K562 (cell line): ENCODE measurements around the gene MRPL44. TPM values are rescaled to one million over a fixed set of nuclear protein-coding genes. Genes with fewer than 3 reads are reported as not detected.

Experiments
- ATAC-seq: fragments of 200-7000 bp; cut with Tn5 transposase; 3 replicates; pipeline ENCODE4 v1.9.1; 2020; ENCODE audit warnings: moderate library complexity
- BruUV-seq: library from RNA; stranded (reverse); fragments of 400-500 nt; replicated peaks from 2 replicates; lab custom pipeline; 2021; lab: Mats Ljungman, UMichigan
- CTCF ChIA-PET: fragments of 300-600 bp; formaldehyde crosslinking; extraction: SDS; loops from one replicate; lab custom pipeline; 2021; ENCODE audit warnings: low intra/inter-chr PET ratio; lab: Yijun Ruan, JAX
- POLR2A ChIA-PET: fragments of 300-600, 350-650 bp; sonication (Branson Sonifier 250); formaldehyde crosslinking; extraction: SDS; loops from one replicate; lab custom pipeline; 2021; ENCODE audit warnings: antibody characterized with exemption, inconsistent platforms; lab: Yijun Ruan, JAX
- DNase-seq, 4 experiments: peaks; one replicate each; pipeline versions ENCODE4 v3.0.0 to v3.0.0-alpha.2; 2011 to 2018; ENCODE audit warnings: low spot score in 3 of 4, mixed read lengths in 3 of 4; ENCODE audit errors: extremely low read depth in 1 of 4
- FAIRE-seq: peaks from 2 replicates; lab custom pipeline; 2011; peaks lifted over from hg19 to GRCh38; lab: Jason Lieb, UNC
- H2AFZ ChIP-seq: 2 replicates; pipeline ENCODE4 v1.6.0; 2011; ENCODE audit warnings: low read depth, low read length, control low read depth, inconsistent platforms
- H3K27ac ChIP-seq: fragments of 200-600 bp; 3 replicates; pipeline ENCODE4 v1.8.0; 2011; ENCODE audit warnings: low read depth, mild to moderate bottlenecking, control low read depth, inconsistent platforms, low read length, moderate library complexity, mixed read lengths; ENCODE audit errors: extremely low read depth
- H3K27me3 ChIP-seq, 2 experiments: fragments of 300-600 bp in 1 of 2; 2 replicates in 1 of 2; 3 replicates in 1 of 2; pipeline versions ENCODE4 v1.6.0 to v1.8.0; 2011; ENCODE audit warnings: inconsistent platforms in 2 of 2, low read length in 2 of 2, mild to moderate bottlenecking in 1 of 2, mixed read lengths in 1 of 2, moderate library complexity in 1 of 2; ENCODE audit not compliant: control insufficient read depth in 2 of 2, insufficient read depth in 2 of 2
- H3K36me3 ChIP-seq: fragments of 300-600 bp; 3 replicates; pipeline ENCODE4 v1.8.0; 2011; ENCODE audit warnings: mild to moderate bottlenecking, low read length, inconsistent platforms; ENCODE audit not compliant: control insufficient read depth, insufficient read depth
- H3K4me1 ChIP-seq, 2 experiments: fragments of 200-600 bp in 1 of 2; replicated peaks in 1 of 2; 2 replicates in 1 of 2; 3 replicates in 1 of 2; pipeline versions ENCODE4 v1.5.1 to v1.8.0; 2011; ENCODE audit warnings: inconsistent platforms in 2 of 2, low read length in 2 of 2, mild to moderate bottlenecking in 1 of 2, mixed read lengths in 1 of 2, moderate library complexity in 1 of 2; ENCODE audit not compliant: control insufficient read depth in 2 of 2, insufficient read depth in 2 of 2
- H3K4me2 ChIP-seq: 2 replicates; pipeline ENCODE4 v1.6.1; 2011; ENCODE audit warnings: low read length, control low read depth, inconsistent platforms, mixed read lengths; ENCODE audit not compliant: insufficient read depth
- H3K4me3 ChIP-seq: fragments of 200-600 bp; sonication (generic), shearing (Covaris generic); 2 replicates; pipeline ENCODE4 v1.5.1; 2016; ENCODE audit warnings: control low read depth, inconsistent platforms
- H3K79me2 ChIP-seq: fragments of 200-600 bp; 3 replicates; pipeline ENCODE4 v1.8.0; 2011; ENCODE audit warnings: low read length, inconsistent platforms; ENCODE audit not compliant: control insufficient read depth, insufficient read depth
- H3K9ac ChIP-seq, 2 experiments: 2 replicates each; pipeline versions ENCODE4 v1.6.0 to v1.6.1; 2011; ENCODE audit warnings: low read depth in 2 of 2, low read length in 2 of 2, control low read depth in 1 of 2, inconsistent platforms in 1 of 2, mild to moderate bottlenecking in 1 of 2, mixed read lengths in 1 of 2; ENCODE audit not compliant: insufficient read depth in 1 of 2
- H3K9me1 ChIP-seq: one replicate; pipeline ENCODE4 v1.6.0; 2011; ENCODE audit warnings: inconsistent platforms, mild to moderate bottlenecking, low read length, moderate library complexity; ENCODE audit not compliant: control insufficient read depth, insufficient read depth
- H3K9me3 ChIP-seq: replicated peaks from 2 replicates; pipeline ENCODE4 v1.5.1; 2011; ENCODE audit warnings: low read depth, low read length, inconsistent platforms; ENCODE audit not compliant: control insufficient read depth, insufficient read depth
- H4K20me1 ChIP-seq: replicated peaks from 2 replicates; pipeline ENCODE4 v1.6.1; 2011; ENCODE audit warnings: low read length, inconsistent platforms, mixed read lengths; ENCODE audit not compliant: control insufficient read depth, insufficient read depth
- ATF1 ChIP-seq, 2 experiments: fragments of 450-650 bp in 1 of 2; IDR thresholded peaks; 2 replicates each; pipeline ENCODE4 v1.6.1; 2016; ENCODE audit warnings: missing compliant biosample characterization in 1 of 2, missing genetic modification characterization in 1 of 2
- CBFA2T3 ChIP-seq: fragments of 450-650 bp; IDR thresholded peaks from 2 replicates; pipeline ENCODE4 v1.6.1; 2017
- CHCHD3 ChIP-seq: fragments of 250-450 bp; sonication (Bioruptor Pico); IDR thresholded peaks from 2 replicates; pipeline ENCODE4 v2.1.2; 2022; ENCODE audit warnings: mild to moderate bottlenecking
- ELK3 ChIP-seq: fragments of 450-650 bp; formaldehyde crosslinking; IDR thresholded peaks from 2 replicates; pipeline ENCODE4 v1.4.0; 2020; ENCODE audit warnings: mild to moderate bottlenecking
- EP300 ChIP-seq: IDR thresholded peaks from 2 replicates; pipeline ENCODE4 v1.6.1; 2012; ENCODE audit warnings: low read length, improper control_type of control experiment
- HMBOX1 ChIP-seq: sonication (generic); IDR thresholded peaks from 2 replicates; pipeline ENCODE4 v1.6.1; 2016
- JUN ChIP-seq, 2 experiments: sonication (generic) in 1 of 2; formaldehyde crosslinking in 1 of 2; IDR thresholded peaks; 2 replicates each; pipeline versions ENCODE4 v1.6.1 to v1.8.0; 2012 to 2022; ENCODE audit warnings: borderline replicate concordance in 2 of 2, mild to moderate bottlenecking in 2 of 2, improper control_type of control experiment in 1 of 2, low read depth in 1 of 2, low read length in 1 of 2, missing genetic modification reagents in 1 of 2
- LARP7 ChIP-seq: fragments of 450-650 bp; IDR thresholded peaks from 2 replicates; pipeline ENCODE4 v1.6.1; 2016
- MAFK ChIP-seq: IDR thresholded peaks from 2 replicates; pipeline ENCODE4 v1.6.1; 2011; ENCODE audit warnings: low read length, improper control_type of control experiment
- NFIC ChIP-seq: fragments of 450-650 bp; IDR thresholded peaks from 2 replicates; pipeline ENCODE4 v1.6.1; 2017; ENCODE audit warnings: mild to moderate bottlenecking, inconsistent platforms
- NR2C1 ChIP-seq, 2 experiments: fragments of 450-650 bp; IDR thresholded peaks; 2 replicates each; pipeline ENCODE4 v1.6.1; 2017; ENCODE audit warnings: mild to moderate bottlenecking in 2 of 2, antibody characterized with exemption in 1 of 2, inconsistent platforms in 1 of 2, missing compliant biosample characterization in 1 of 2, missing genetic modification characterization in 1 of 2
- PHB ChIP-seq: fragments of 250-450 bp; sonication (Bioruptor Pico); IDR thresholded peaks from 2 replicates; pipeline ENCODE4 v1.5.0; 2021
- PTTG1 ChIP-seq: fragments of 450-650 bp; IDR thresholded peaks from 2 replicates; pipeline ENCODE4 v1.6.1; 2016; ENCODE audit warnings: low read depth, mild to moderate bottlenecking, missing genetic modification characterization, missing compliant biosample characterization
- RFX5 ChIP-seq: IDR thresholded peaks from 2 replicates; pipeline ENCODE4 v1.6.1; 2011; ENCODE audit warnings: low read depth, mild to moderate bottlenecking, improper control_type of control experiment, low read length
- SMAD1 ChIP-seq: fragments of 150-350 bp; IDR thresholded peaks from 2 replicates; pipeline ENCODE4 v1.6.1; 2014; ENCODE audit warnings: low read length, low read depth; ENCODE audit not compliant: partially characterized antibody
- SRF ChIP-seq, 2 experiments: fragments of 250-450, 450-650 bp in 1 of 2; sonication (Bioruptor Pico) in 1 of 2; sonication (generic) in 1 of 2; formaldehyde crosslinking; IDR thresholded peaks; 2 replicates each; pipeline versions ENCODE4 v1.5.0 to v1.5.1; 2020 to 2022; ENCODE audit warnings: mild to moderate bottlenecking in 1 of 2, missing genetic modification reagents in 1 of 2
- VEZF1 ChIP-seq: fragments of 200-800 bp; sonication (Bioruptor generic); IDR thresholded peaks from 2 replicates; pipeline ENCODE4 v1.6.1; 2017; ENCODE audit warnings: missing genetic modification characterization, missing compliant biosample characterization
- ZKSCAN3 ChIP-seq: fragments of 250-450 bp; sonication (Bioruptor Pico); IDR thresholded peaks from 2 replicates; pipeline ENCODE4 v1.4.0; 2020
- ZNF785 ChIP-seq: fragments of 250-450 bp; sonication (Bioruptor Pico); IDR thresholded peaks from 2 replicates; pipeline ENCODE4 v1.4.0; 2020; ENCODE audit warnings: mild to moderate bottlenecking
- WGBS: fragments of 100-300 bp; shearing (Covaris generic); methylation state at CpG from one replicate; pipeline ENCODE4 v1.1.6; 2016; ENCODE audit warnings: low coverage, mixed read lengths; ENCODE audit not compliant: insufficient coverage; ENCODE audit errors: missing lambda C conversion rate; 5-methylcytosine and 5-hydroxymethylcytosine counted together
- in situ Hi-C: fragments of 300-500 bp; cut with MboI; formaldehyde crosslinking; loops from 4 replicates; pipeline ENCODE4 v1.15.0; 2018; ENCODE audit warnings: inconsistent platforms, mixed read lengths
- intact Hi-C: fragments of 100-400 bp; cut with micrococcal nuclease; formaldehyde crosslinking; loops from 2 replicates; pipeline ENCODE4 v1.14.2; 2022
- polyA plus RNA-seq, 8 experiments: library from polyadenylated mRNA; depleted of rRNA in 4 of 8; stranded (reverse) in 5 of 8; unstranded in 3 of 8; fragments of >200 nt; fragmentation: Nextera tagmentation in 2 of 8; fragmentation: Illumina TruSeq in 1 of 8; extraction: Ambion mirVana in 2 of 8; extraction: Trizol in 1 of 8; gene quantifications; 2 replicates each; pipeline versions ENCODE4 v1.2.1 to v1.2.3, GENCODE V29; 2011 to 2014; ENCODE audit warnings: inconsistent platforms in 1 of 8, missing spikeins in 1 of 8
- total RNA-seq, 7 experiments: library from RNA; depleted of rRNA in 6 of 7; stranded (reverse); fragments of >200 nt in 6 of 7; fragmentation: Illumina TruSeq in 2 of 7; extraction: Trizol in 2 of 7; gene quantifications; 2 replicates each; pipeline versions ENCODE4 v1.2.1 to v1.2.3, GENCODE V29; 2011 to 2021; ENCODE audit warnings: low replicate concordance in 1 of 7

The MRPL44 gene
- total and polyA plus RNA-seq, 9 of the 15 experiments (the other 6 are each of a cell fraction or from before 2014, with no cell fraction given): 10.4 to 26.0 (median 20.2) TPM

DNA sequence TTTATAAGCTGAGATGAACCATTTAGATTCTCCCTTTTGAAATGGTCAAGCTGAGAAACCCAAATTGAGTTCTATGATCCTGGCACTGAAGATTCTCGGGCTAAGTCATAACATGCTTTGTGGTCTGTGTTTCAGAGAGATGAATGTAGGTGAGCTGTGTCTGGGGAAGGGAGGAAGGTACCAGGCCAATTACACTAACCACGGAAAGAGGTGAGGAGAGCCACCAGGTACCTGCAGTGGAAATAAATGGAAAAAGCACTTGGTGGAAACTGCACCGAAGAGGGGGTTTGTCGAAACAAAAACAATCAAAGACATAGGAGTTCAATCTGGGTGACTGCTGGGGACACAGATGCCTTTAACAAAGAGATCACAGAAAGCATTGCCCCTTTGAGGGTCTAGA lies 963 bp upstream of the MRPL44 start:
- TF ChIP-seq ATF1 (CRISPR knock-in tag; IDR thresholded peaks at IDR 0.05) (no peak), ATF1 (tag; IDR thresholded peaks at IDR 0.05) (no peak), SRF (CRISPR knock-in tag; IDR thresholded peaks at IDR 0.05) (no peak), LARP7 (no peak), EP300 (no peak), JUN (IDR thresholded peaks at IDR 0.05; ENCODE audit: borderline replicate concordance, low read depth, low read length) (no peak), JUN (CRISPR knock-in tag; IDR thresholded peaks at IDR 0.05; ENCODE audit: borderline replicate concordance) (no peak), NR2C1 (IDR thresholded peaks at IDR 0.05) (no peak), NR2C1 (tag; IDR thresholded peaks at IDR 0.05) (no peak), MAFK (no peak), CHCHD3 (CRISPR knock-in tag) (no peak), ELK3 (CRISPR knock-in tag) (no peak), ZKSCAN3 (CRISPR knock-in tag) (no peak), PHB (CRISPR knock-in tag) (no peak), HMBOX1 (no peak), NFIC (no peak), ZNF785 (CRISPR knock-in tag) (no peak), VEZF1 (CRISPR knock-in tag) (no peak), RFX5 (no peak), SMAD1 (no peak), CBFA2T3 (no peak), PTTG1 (tag) (no peak)
- no peaks in the 10 kb centered on the region for H3K27me3 ChIP-seq
- H3K9me1 ChIP-seq: no peaks in the 10 kb centered on the region
- 60% methylated on average over 3 of the region's 4 CpGs for WGBS
- BruUV-seq: no TSS peak
- intact Hi-C loops (no loop called here), in situ Hi-C loops (no loop called here)
- H3K79me2 ChIP-seq: peaks cover 41% of the 10 kb centered on the region
- H2AFZ ChIP-seq: peak overlapping the region; percentile 86
- H3K9me3 ChIP-seq: no peaks in the 10 kb centered on the region
- ATAC-seq (no peak), FAIRE-seq (peak; percentile 11), DNase-seq (no peak)
- H3K9ac ChIP-seq: peak overlapping the region in 1 of 2 experiments; percentile 89; a peak in 2 of 4 replicates
- no peak overlapping the region; the same call in 2 of the 3 replicates for H3K27ac ChIP-seq
- peaks cover 0 to 12% of the 10 kb centered on the region in 2 experiments; a peak in 2 of 5 replicates for H3K4me1 ChIP-seq
- ChIA-PET CTCF (no interaction called here), POLR2A (no interaction called here)
- H4K20me1 ChIP-seq: no peaks in the 10 kb centered on the region; the same call in 1 of the 2 replicates
- H3K36me3 ChIP-seq: peaks cover 21% of the 10 kb centered on the region
- H3K4me3 ChIP-seq: no peak overlapping the region
- peak overlapping the region; percentile 12; the same call in 1 of the 2 replicates for H3K4me2 ChIP-seq
